Subcutaneous abdominal adipose tissue (tissue), 5 donors: ENCODE results near the gene IFTAP.

Experiments used
- H3K27ac ChIP-seq: one replicate; pipeline ENCODE4 v1.7.0; 2013; ENCODE audit warnings: low read depth, mild to moderate bottlenecking, inconsistent platforms, low read length, moderate library complexity
- H3K27me3 ChIP-seq, 5 donors: one replicate each; pipeline ENCODE4 v1.7.0; 2013; ENCODE audit warnings: low read length in 5 of 5, inconsistent platforms in 1 of 5; ENCODE audit not compliant: control insufficient read depth in 5 of 5, insufficient read depth in 4 of 5
- H3K36me3 ChIP-seq, 5 donors: one replicate each; pipeline ENCODE4 v1.7.0; 2013; ENCODE audit warnings: low read length in 5 of 5; ENCODE audit not compliant: control insufficient read depth in 5 of 5, insufficient read depth in 5 of 5
- H3K4me1 ChIP-seq, 5 donors: one replicate each; pipeline ENCODE4 v1.7.0; 2013; ENCODE audit warnings: low read length in 5 of 5, mild to moderate bottlenecking in 3 of 5, moderate library complexity in 1 of 5; ENCODE audit not compliant: control insufficient read depth in 5 of 5, insufficient read depth in 5 of 5
- H3K4me3 ChIP-seq, 5 donors: one replicate each; pipeline ENCODE4 v1.7.0; 2013; ENCODE audit warnings: low read length in 5 of 5, low read depth in 1 of 5
- H3K9ac ChIP-seq, 5 donors: one replicate each; pipeline ENCODE4 v1.7.0; 2013; ENCODE audit warnings: low read length in 5 of 5, mild to moderate bottlenecking in 4 of 5, moderate library complexity in 3 of 5
- H3K9me3 ChIP-seq, 5 donors: one replicate each; pipeline ENCODE4 v1.7.0; 2013; ENCODE audit warnings: low read length in 5 of 5; ENCODE audit not compliant: control insufficient read depth in 5 of 5
- donor health status: healthy.
- donor health status: healthy.
- donor health status: healthy.
- donor health status: healthy.
- donor health status: healthy.

IFTAP gene

GRCh38 chr11:36567694-36568093 lies 26.6 kb upstream of the IFTAP start, which contains the start of gene RAG1:
Gene RAG1, plus strand, starts transcription at chr11:36568007. Its CDS starts 5,298 bp downstream, at chr11:36573305.
- Histone ChIP-seq H3K36me3 (no peaks in the 10 kb centered on the region), H3K9me3 (no peaks in the 10 kb centered on the region), H3K27me3 (peaks cover 0 to 3% (median 0%) of the 10 kb centered on the region in 5 donors), H3K4me3 (no peak within 1 kb of the TSS), H3K4me1 (peaks cover 0 to 6% (median 5%) of the 10 kb centered on the region in 5 donors), H3K9ac (no peak within 1 kb of the TSS), H3K27ac (no peak within 1 kb of the TSS)

- Histone ChIP-seq H3K9me3 (no peaks in the 10 kb centered on the region), H3K9ac (no peak overlapping the region), H3K4me3 (no peak overlapping the region), H3K27ac (no peak overlapping the region), H3K27me3 (peaks cover 0 to 3% (median 0%) of the 10 kb centered on the region in 5 donors), H3K36me3 (peaks cover 0 to 3% (median 0%) of the 10 kb centered on the region in 5 donors), H3K4me1 (peaks cover 0 to 6% (median 5%) of the 10 kb centered on the region in 5 donors)
Observed at GRCh38 chr11:36569095-36569494, 25.2 kb upstream of the IFTAP start.

DNA sequence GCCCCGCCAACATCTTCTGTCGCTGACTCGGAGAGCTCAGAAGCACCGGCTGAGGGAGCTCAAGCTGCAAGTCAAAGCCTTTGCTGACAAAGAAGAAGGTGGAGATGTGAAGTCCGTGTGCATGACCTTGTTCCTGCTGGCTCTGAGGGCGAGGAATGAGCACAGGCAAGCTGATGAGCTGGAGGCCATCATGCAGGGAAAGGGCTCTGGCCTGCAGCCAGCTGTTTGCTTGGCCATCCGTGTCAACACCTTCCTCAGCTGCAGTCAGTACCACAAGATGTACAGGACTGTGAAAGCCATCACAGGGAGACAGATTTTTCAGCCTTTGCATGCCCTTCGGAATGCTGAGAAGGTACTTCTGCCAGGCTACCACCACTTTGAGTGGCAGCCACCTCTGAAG lies 19.8 kb upstream of the IFTAP start:
- Histone ChIP-seq H3K27ac (no peak overlapping the region), H3K4me1 (no peaks in the 10 kb centered on the region), H3K9ac (no peak overlapping the region), H3K36me3 (peaks cover 0 to 9% (median 0%) of the 10 kb centered on the region in 5 donors), H3K9me3 (no peaks in the 10 kb centered on the region), H3K27me3 (no peaks in the 10 kb centered on the region), H3K4me3 (no peak overlapping the region)

GRCh38 chr11:36577373-36577772 lies 16.9 kb upstream of the IFTAP start:
- no peak overlapping the region for H3K9ac ChIP-seq
- no peaks in the 10 kb centered on the region for H3K27me3 ChIP-seq
- peaks cover 0 to 9% (median 0%) of the 10 kb centered on the region in 5 donors for H3K36me3 ChIP-seq
- H3K9me3 ChIP-seq, result no peaks in the 10 kb centered on the region
- H3K4me3 ChIP-seq, result no peak overlapping the region
- no peaks in the 10 kb centered on the region for H3K4me1 ChIP-seq
- no peak overlapping the region for H3K27ac ChIP-seq

GRCh38 chr11:36577859-36578258 lies 16.4 kb upstream of the IFTAP start:
- peaks cover 0 to 9% (median 0%) of the 10 kb centered on the region in 5 donors for H3K36me3 ChIP-seq

GRCh38 chr11:36578458-36578857 lies 15.8 kb upstream of the IFTAP start:
- Histone ChIP-seq H3K4me1 (no peaks in the 10 kb centered on the region), H3K9ac (no peak overlapping the region), H3K27me3 (no peaks in the 10 kb centered on the region), H3K9me3 (no peaks in the 10 kb centered on the region), H3K36me3 (peaks cover 0 to 9% (median 0%) of the 10 kb centered on the region in 5 donors), H3K4me3 (no peak overlapping the region), H3K27ac (no peak overlapping the region)

More at GRCh38 chr11:36577859-36578258, 16.4 kb upstream of the IFTAP start:
- Histone ChIP-seq H3K27ac (no peak overlapping the region), H3K4me3 (no peak overlapping the region), H3K9me3 (no peaks in the 10 kb centered on the region), H3K27me3 (no peaks in the 10 kb centered on the region), H3K4me1 (no peaks in the 10 kb centered on the region), H3K9ac (no peak overlapping the region)

DNA sequence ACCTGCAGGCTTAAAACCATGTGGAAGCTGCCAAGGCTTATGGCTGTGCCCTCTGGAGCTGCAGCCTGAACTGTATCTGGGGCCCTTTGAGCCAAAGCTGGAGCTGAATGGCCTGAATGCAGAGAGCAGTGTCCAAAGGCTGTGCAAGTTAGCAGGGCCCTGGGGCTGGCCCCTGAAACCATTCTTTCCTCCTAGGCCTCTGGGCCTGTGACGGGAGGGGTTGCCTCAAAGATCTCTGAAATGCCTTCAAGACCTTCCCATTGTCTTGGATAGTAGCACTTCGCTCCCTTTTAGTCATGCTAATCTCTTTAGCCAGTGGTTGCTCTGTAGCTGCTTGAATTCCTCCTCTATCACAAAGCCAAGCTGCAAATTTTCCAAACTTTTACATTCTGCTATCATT lies 12.8 kb upstream of the IFTAP start:
- Histone ChIP-seq H3K9me3 (no peaks in the 10 kb centered on the region), H3K27me3 (no peaks in the 10 kb centered on the region), H3K4me3 (no peak overlapping the region), H3K9ac (no peak overlapping the region), H3K36me3 (no peaks in the 10 kb centered on the region), H3K27ac (no peak overlapping the region), H3K4me1 (no peaks in the 10 kb centered on the region)

- peaks cover 0 to 4% (median 0%) of the 10 kb centered on the region in 5 donors for H3K27me3 ChIP-seq
- no peaks in the 10 kb centered on the region for H3K9me3 ChIP-seq
- no peaks in the 10 kb centered on the region for H3K4me1 ChIP-seq
- H3K4me3 ChIP-seq, result no peak overlapping the region
- no peak overlapping the region for H3K9ac ChIP-seq
- H3K36me3 ChIP-seq, result no peaks in the 10 kb centered on the region
- H3K27ac ChIP-seq, result no peak overlapping the region
Observed at GRCh38 chr11:36583667-36584066, 10.6 kb upstream of the IFTAP start.

DNA sequence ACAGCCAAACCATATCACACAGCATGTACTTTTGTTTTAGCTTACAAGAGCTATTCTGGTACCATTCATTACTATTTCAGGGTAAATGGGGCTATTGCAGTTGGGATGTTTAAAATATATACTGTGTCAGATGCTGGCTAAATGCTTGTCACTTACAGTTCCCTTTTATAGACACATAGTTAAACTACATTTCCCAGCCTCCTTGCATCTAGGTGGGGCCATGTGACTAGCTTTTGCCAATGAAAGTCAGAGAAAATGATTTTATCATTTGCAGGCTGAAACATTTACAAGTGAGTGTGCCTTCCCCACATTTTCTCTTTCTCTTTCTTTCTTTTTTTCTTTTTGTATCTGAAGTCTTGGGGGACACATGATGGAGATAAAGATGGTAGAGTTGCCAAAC lies 7.8 kb upstream of the IFTAP start:
- Histone ChIP-seq H3K9ac (no peak overlapping the region), H3K36me3 (no peaks in the 10 kb centered on the region), H3K27ac (no peak overlapping the region), H3K9me3 (no peaks in the 10 kb centered on the region), H3K27me3 (peaks cover 0 to 7% (median 0%) of the 10 kb centered on the region in 5 donors), H3K4me3 (no peak overlapping the region), H3K4me1 (no peaks in the 10 kb centered on the region)

GRCh38 chr11:36588099-36588498 lies 6.2 kb upstream of the IFTAP start:
- Histone ChIP-seq H3K4me1 (no peaks in the 10 kb centered on the region), H3K9me3 (no peaks in the 10 kb centered on the region), H3K9ac (no peak overlapping the region), H3K4me3 (no peak overlapping the region), H3K27me3 (peaks cover 0 to 13% (median 0%) of the 10 kb centered on the region in 5 donors), H3K36me3 (no peaks in the 10 kb centered on the region), H3K27ac (no peak overlapping the region)
